ENCODE data around the gene FAM83F.

Gene FAM83F

DNA sequence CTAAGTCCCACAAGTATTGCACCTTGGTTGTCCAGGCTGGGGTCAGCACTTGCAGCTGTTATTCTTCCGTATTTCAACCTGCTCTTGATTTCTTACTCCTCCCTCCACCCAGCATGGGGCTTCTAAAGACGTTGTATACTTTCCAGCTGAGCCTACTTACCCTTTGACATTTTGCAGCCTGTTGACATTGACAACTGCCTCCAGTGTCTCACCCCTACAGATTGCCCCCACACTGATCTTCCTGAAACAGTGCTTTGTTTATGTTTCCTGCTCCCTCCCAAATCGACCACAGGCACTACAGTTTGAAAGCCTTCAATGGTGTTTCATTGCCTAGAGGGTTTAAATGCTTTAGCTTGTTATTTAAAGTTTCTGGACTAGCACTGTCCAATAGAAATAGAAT lies 56.6 kb downstream of the FAM83F start:
- no peak overlapping the region for H2AFZ ChIP-seq (ENCODE audit: low read length, unreplicated experiment)
- H3K4me1 ChIP-seq (ENCODE audit: control insufficient read depth, insufficient read depth, low read length, unreplicated experiment) = no peaks in the 10 kb centered on the region
- H3K27ac ChIP-seq (ENCODE audit: low read depth, low read length) = no peak overlapping the region
- no peaks in the 10 kb centered on the region for H3K79me2 ChIP-seq (ENCODE audit: control insufficient read depth, insufficient read depth, low read length, unreplicated experiment)
- no peaks in the 10 kb centered on the region for H3K36me3 ChIP-seq (ENCODE audit: insufficient read depth, low read length)
- H3K4me3 ChIP-seq (ENCODE audit: low read depth, low read length) = no peak overlapping the region
- H3K27me3 ChIP-seq (ENCODE audit: insufficient read depth, low read length) = no peaks in the 10 kb centered on the region

DNA sequence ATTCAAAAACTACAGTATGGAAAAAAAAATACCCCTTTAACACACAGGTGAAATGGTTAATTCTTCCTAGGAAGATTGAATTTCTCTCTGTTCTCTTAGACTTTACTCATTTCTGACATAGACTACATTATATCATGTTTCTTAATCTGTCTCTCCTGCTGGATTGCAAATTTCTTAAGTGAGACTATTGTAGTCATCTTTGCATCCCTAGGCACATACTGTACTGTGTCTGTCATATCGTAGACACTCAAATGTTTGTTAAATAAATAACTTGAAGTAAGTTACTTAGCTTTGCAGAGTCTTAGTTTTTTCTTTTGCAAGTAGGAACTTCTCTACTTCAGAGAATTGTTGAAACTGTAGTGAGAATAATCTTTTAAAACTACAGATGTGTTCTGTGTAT lies 58.7 kb downstream of the FAM83F start:
- no peaks in the 10 kb centered on the region for H3K27me3 ChIP-seq (ENCODE audit: insufficient read depth, low read length)
- no peaks in the 10 kb centered on the region for H3K36me3 ChIP-seq (ENCODE audit: insufficient read depth, low read length)
- no peak overlapping the region for H2AFZ ChIP-seq (ENCODE audit: low read length, unreplicated experiment)
- H3K27ac ChIP-seq (ENCODE audit: low read depth, low read length) = no peak overlapping the region
- H3K4me1 ChIP-seq (ENCODE audit: control insufficient read depth, insufficient read depth, low read length, unreplicated experiment) = no peaks in the 10 kb centered on the region
- H3K4me3 ChIP-seq (ENCODE audit: low read depth, low read length) = no peak overlapping the region
- H3K79me2 ChIP-seq (ENCODE audit: control insufficient read depth, insufficient read depth, low read length, unreplicated experiment) = no peaks in the 10 kb centered on the region

DNA sequence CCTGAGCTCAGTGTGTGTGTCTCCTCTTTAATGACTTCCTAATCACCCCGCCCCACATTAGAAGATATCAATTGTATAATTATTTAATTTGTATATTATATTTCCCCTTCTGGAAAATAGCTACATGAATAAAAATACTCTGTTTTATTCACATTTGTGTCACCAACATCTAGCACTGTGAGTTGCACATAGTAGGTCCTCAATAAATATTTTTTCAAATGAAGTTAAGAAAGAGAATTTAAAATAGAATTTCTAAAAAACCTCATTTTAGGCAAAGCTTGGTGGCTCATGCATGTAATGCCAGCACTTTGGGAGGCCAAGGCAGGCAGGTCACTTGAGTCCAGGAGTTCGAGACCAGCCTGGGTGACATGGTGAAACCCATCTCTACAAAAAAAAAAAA lies 59.7 kb downstream of the FAM83F start:
- Histone ChIP-seq H3K4me1 (ENCODE audit: control insufficient read depth, insufficient read depth, low read length, unreplicated experiment) (no peaks in the 10 kb centered on the region), H3K27me3 (ENCODE audit: insufficient read depth, low read length) (no peaks in the 10 kb centered on the region), H3K36me3 (ENCODE audit: insufficient read depth, low read length) (no peaks in the 10 kb centered on the region), H3K79me2 (ENCODE audit: control insufficient read depth, insufficient read depth, low read length, unreplicated experiment) (no peaks in the 10 kb centered on the region), H3K4me3 (ENCODE audit: low read depth, low read length) (no peak overlapping the region), H2AFZ (ENCODE audit: low read length, unreplicated experiment) (no peak overlapping the region), H3K27ac (ENCODE audit: low read depth, low read length) (no peak overlapping the region)

GRCh38 chr22:40055143-40055883 lies 60.6 kb downstream of the FAM83F start:
- Histone ChIP-seq H3K79me2 (ENCODE audit: control insufficient read depth, insufficient read depth, low read length, unreplicated experiment) (no peaks in the 10 kb centered on the region), H3K4me3 (ENCODE audit: low read depth, low read length) (no peak overlapping the region), H3K4me1 (ENCODE audit: control insufficient read depth, insufficient read depth, low read length, unreplicated experiment) (no peaks in the 10 kb centered on the region), H2AFZ (ENCODE audit: low read length, unreplicated experiment) (no peak overlapping the region), H3K27ac (ENCODE audit: low read depth, low read length) (no peak overlapping the region), H3K36me3 (ENCODE audit: insufficient read depth, low read length) (no peaks in the 10 kb centered on the region), H3K27me3 (ENCODE audit: insufficient read depth, low read length) (no peaks in the 10 kb centered on the region)

DNA sequence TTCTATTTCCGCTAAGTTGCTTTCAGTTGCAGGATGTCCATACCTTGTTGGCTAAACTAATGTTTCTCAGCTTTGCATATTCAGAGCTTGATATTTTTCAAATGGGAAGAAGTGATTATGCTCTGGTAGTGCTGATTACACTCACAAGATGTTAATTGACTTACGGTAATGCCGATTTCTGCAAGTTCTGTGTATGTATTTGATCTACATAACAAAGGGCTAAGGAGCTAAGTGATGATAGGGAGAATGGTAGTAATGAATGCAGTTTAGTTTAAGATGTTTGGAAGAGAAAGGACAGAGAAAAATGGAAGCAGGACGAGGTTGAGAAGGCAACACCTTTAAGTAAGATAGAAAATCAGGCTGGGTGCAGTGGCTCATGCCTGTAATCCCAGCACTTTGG lies 61.4 kb downstream of the FAM83F start:
- Histone ChIP-seq H2AFZ (ENCODE audit: low read length, unreplicated experiment) (no peak overlapping the region), H3K4me3 (ENCODE audit: low read depth, low read length) (no peak overlapping the region), H3K27me3 (ENCODE audit: insufficient read depth, low read length) (no peaks in the 10 kb centered on the region), H3K36me3 (ENCODE audit: insufficient read depth, low read length) (no peaks in the 10 kb centered on the region), H3K4me1 (ENCODE audit: control insufficient read depth, insufficient read depth, low read length, unreplicated experiment) (no peaks in the 10 kb centered on the region), H3K79me2 (ENCODE audit: control insufficient read depth, insufficient read depth, low read length, unreplicated experiment) (no peaks in the 10 kb centered on the region), H3K27ac (ENCODE audit: low read depth, low read length) (no peak overlapping the region)

- no peaks in the 10 kb centered on the region for H3K79me2 ChIP-seq (ENCODE audit: control insufficient read depth, insufficient read depth, low read length, unreplicated experiment)
- no peaks in the 10 kb centered on the region for H3K4me1 ChIP-seq (ENCODE audit: control insufficient read depth, insufficient read depth, low read length, unreplicated experiment)
- H2AFZ ChIP-seq (ENCODE audit: low read length, unreplicated experiment) = no peak overlapping the region
- H3K27me3 ChIP-seq (ENCODE audit: insufficient read depth, low read length) = no peaks in the 10 kb centered on the region
- no peak overlapping the region for H3K4me3 ChIP-seq (ENCODE audit: low read depth, low read length)
- H3K36me3 ChIP-seq (ENCODE audit: insufficient read depth, low read length) = no peaks in the 10 kb centered on the region
- H3K27ac ChIP-seq (ENCODE audit: low read depth, low read length) = no peak overlapping the region
These were observed 61.8 kb downstream of the FAM83F start for GRCh38 chr22:40056559-40056958.

DNA sequence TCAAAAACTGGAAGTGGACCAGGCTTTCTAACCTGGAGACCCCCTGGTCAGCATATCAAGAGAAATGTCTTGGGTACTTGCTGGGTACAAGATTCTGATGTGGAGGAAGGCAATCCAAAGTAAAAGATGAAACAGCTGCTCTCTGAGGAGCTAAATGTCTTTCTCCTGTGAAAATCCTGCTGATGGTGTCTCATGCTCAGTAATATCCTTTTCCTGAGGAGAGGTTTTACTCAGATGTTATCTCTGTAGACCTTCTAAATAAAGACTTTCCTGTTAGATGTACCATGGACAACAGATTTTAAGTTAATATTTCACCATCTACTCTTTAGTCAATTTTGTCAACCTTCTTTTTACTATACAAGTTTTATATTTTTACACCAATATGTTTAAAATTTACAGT lies 62.9 kb downstream of the FAM83F start:
- no peaks in the 10 kb centered on the region for H3K79me2 ChIP-seq (ENCODE audit: control insufficient read depth, insufficient read depth, low read length, unreplicated experiment)
- no peak overlapping the region for H3K4me3 ChIP-seq (ENCODE audit: low read depth, low read length)
- H3K27me3 ChIP-seq (ENCODE audit: insufficient read depth, low read length) = no peaks in the 10 kb centered on the region
- H3K27ac ChIP-seq (ENCODE audit: low read depth, low read length) = no peak overlapping the region
- H3K36me3 ChIP-seq (ENCODE audit: insufficient read depth, low read length) = no peaks in the 10 kb centered on the region
- no peaks in the 10 kb centered on the region for H3K4me1 ChIP-seq (ENCODE audit: control insufficient read depth, insufficient read depth, low read length, unreplicated experiment)
- H2AFZ ChIP-seq (ENCODE audit: low read length, unreplicated experiment) = no peak overlapping the region

DNA sequence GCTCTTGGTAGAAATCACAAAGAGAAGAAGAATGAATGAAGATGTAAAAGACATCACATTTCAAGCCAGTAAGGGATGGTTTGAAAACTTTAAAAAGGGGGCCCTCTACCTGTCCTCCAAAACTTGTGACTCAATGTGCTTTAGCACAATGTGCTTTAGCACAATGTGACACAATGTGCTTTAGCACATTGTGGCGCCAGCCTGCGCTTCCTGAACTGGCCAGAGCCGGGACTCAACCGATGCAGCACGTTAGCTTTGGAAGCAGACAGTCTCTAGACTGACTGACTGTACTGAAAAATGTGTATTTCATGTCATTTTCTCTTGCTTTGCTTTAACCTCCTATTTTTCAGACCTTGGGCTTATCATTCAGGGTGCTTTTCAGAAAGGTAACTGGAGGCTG lies 63.5 kb downstream of the FAM83F start:
- Histone ChIP-seq H3K27me3 (ENCODE audit: insufficient read depth, low read length) (no peaks in the 10 kb centered on the region), H3K4me1 (ENCODE audit: control insufficient read depth, insufficient read depth, low read length, unreplicated experiment) (no peaks in the 10 kb centered on the region), H3K4me3 (ENCODE audit: low read depth, low read length) (no peak overlapping the region), H2AFZ (ENCODE audit: low read length, unreplicated experiment) (no peak overlapping the region), H3K79me2 (ENCODE audit: control insufficient read depth, insufficient read depth, low read length, unreplicated experiment) (no peaks in the 10 kb centered on the region), H3K36me3 (ENCODE audit: insufficient read depth, low read length) (no peaks in the 10 kb centered on the region), H3K27ac (ENCODE audit: low read depth, low read length) (no peak overlapping the region)

DNA sequence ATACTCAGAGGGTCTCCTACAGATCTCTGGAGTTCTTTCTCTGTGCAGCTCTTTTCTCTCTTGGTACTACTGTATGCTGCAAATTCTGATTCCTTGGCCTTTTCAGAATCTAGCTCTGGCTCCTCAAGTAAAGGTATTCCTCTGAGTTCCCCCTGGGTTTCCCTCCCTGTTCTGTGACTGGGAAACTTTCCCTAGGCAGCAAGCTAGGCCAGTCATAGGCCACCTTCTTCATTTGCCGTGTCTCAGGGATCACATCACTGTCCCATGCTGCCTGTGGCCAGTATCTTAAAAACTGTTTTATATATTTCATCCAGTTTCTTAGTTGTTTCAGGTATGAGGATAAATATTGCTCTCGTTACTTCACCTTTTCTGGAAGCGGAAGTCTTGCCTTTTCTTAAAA lies 71.2 kb downstream of the FAM83F start:
- Histone ChIP-seq H3K36me3 (ENCODE audit: insufficient read depth, low read length) (no peaks in the 10 kb centered on the region), H3K4me3 (ENCODE audit: low read depth, low read length) (no peak overlapping the region), H3K27me3 (ENCODE audit: insufficient read depth, low read length) (no peaks in the 10 kb centered on the region), H2AFZ (ENCODE audit: low read length, unreplicated experiment) (no peak overlapping the region), H3K4me1 (ENCODE audit: control insufficient read depth, insufficient read depth, low read length, unreplicated experiment) (no peaks in the 10 kb centered on the region), H3K79me2 (ENCODE audit: control insufficient read depth, insufficient read depth, low read length, unreplicated experiment) (no peaks in the 10 kb centered on the region), H3K27ac (ENCODE audit: low read depth, low read length) (no peak overlapping the region)

GRCh38 chr22:40067639-40068038 lies 72.9 kb downstream of the FAM83F start:
- Histone ChIP-seq H3K27ac (ENCODE audit: low read depth, low read length) (no peak overlapping the region), H3K36me3 (ENCODE audit: insufficient read depth, low read length) (no peaks in the 10 kb centered on the region), H3K4me1 (ENCODE audit: control insufficient read depth, insufficient read depth, low read length, unreplicated experiment) (no peaks in the 10 kb centered on the region), H3K27me3 (ENCODE audit: insufficient read depth, low read length) (no peaks in the 10 kb centered on the region), H2AFZ (ENCODE audit: low read length, unreplicated experiment) (no peak overlapping the region), H3K79me2 (ENCODE audit: control insufficient read depth, insufficient read depth, low read length, unreplicated experiment) (no peaks in the 10 kb centered on the region), H3K4me3 (ENCODE audit: low read depth, low read length) (no peak overlapping the region)

DNA sequence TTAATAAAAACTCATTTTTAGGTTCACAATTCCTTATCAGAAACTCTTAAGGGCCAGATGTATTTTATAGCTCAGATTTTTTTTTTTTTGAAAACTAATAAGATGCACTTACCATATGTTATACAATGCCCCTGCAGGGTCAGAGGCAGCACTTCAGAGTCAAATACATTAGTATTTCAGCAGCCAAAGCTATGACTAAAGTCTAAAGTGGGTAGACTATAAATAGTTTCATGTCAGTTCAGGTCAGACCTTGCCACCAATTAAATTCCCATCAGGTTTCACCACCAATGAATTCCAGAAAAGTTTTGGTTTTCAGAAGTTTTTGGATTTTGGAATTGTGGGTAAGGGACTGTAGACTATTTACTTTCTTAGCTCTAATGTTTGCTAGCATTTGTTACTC lies 75.9 kb downstream of the FAM83F start:
- Histone ChIP-seq H3K4me1 (ENCODE audit: control insufficient read depth, insufficient read depth, low read length, unreplicated experiment) (no peaks in the 10 kb centered on the region), H3K79me2 (ENCODE audit: control insufficient read depth, insufficient read depth, low read length, unreplicated experiment) (no peaks in the 10 kb centered on the region), H3K27ac (ENCODE audit: low read depth, low read length) (no peak overlapping the region), H3K27me3 (ENCODE audit: insufficient read depth, low read length) (no peaks in the 10 kb centered on the region), H3K36me3 (ENCODE audit: insufficient read depth, low read length) (no peaks in the 10 kb centered on the region), H2AFZ (ENCODE audit: low read length, unreplicated experiment) (no peak overlapping the region), H3K4me3 (ENCODE audit: low read depth, low read length) (no peak overlapping the region)
